ENCODE measurements around the gene UXT.

DNA sequence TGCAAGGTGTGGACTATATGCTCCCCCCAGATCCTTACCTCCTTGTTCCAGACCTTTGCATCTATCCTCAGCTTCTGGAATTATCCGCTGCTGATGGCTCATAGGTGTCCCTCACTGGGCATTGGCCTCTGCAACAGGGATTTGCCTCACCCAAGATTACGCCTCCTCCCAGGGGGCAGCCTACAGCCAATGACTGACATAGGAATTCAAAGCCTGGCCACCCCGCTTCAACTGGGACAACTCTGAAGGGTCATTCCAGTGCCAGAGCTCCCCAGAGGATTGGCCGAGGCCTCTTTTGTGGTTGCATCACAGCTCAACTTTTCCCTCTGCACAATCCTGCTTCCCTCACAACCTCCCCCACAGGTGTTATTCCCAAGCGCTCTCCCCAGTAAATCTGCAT lies 44.4 kb downstream of the UXT start:
- TF ChIP-seq POLR2A (IDR thresholded peaks at IDR 0.05; ENCODE audit: low read depth, low read length) (no peak), POLR2AphosphoS5 (IDR thresholded peaks at IDR 0.05; ENCODE audit: insufficient read depth, low read depth, low read length) (no peak), MYC (IDR thresholded peaks at IDR 0.05; ENCODE audit: low read depth, low read length) (no peak), JUN (IDR thresholded peaks at IDR 0.05; ENCODE audit: borderline replicate concordance, insufficient read depth, insufficient read length, low read depth) (no peak), EZH2 (IDR thresholded peaks at IDR 0.05; ENCODE audit: borderline replicate concordance, low read depth, low read length, severe bottlenecking) (no peak), FOS (IDR thresholded peaks at IDR 0.05; ENCODE audit: borderline replicate concordance, insufficient read depth, low read length) (no peak), GATA2 (IDR thresholded peaks at IDR 0.05; ENCODE audit: insufficient read depth, insufficient read length, low read depth, low read length) (no peak)
- TF ChIP-seq, protein P1, sequence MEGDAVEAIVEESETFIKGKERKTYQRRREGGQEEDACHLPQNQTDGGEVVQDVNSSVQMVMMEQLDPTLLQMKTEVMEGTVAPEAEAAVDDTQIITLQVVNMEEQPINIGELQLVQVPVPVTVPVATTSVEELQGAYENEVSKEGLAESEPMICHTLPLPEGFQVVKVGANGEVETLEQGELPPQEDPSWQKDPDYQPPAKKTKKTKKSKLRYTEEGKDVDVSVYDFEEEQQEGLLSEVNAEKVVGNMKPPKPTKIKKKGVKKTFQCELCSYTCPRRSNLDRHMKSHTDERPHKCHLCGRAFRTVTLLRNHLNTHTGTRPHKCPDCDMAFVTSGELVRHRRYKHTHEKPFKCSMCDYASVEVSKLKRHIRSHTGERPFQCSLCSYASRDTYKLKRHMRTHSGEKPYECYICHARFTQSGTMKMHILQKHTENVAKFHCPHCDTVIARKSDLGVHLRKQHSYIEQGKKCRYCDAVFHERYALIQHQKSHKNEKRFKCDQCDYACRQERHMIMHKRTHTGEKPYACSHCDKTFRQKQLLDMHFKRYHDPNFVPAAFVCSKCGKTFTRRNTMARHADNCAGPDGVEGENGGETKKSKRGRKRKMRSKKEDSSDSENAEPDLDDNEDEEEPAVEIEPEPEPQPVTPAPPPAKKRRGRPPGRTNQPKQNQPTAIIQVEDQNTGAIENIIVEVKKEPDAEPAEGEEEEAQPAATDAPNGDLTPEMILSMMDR (IDR thresholded peaks at IDR 0.05; ENCODE audit: extremely low read depth in 1 of 2, insufficient read depth in 1 of 2, low read depth in 1 of 2, low read length in 2 of 2): no peak
- TF ChIP-seq, protein P2, sequence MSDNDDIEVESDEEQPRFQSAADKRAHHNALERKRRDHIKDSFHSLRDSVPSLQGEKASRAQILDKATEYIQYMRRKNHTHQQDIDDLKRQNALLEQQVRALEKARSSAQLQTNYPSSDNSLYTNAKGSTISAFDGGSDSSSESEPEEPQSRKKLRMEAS (IDR thresholded peaks at IDR 0.05; ENCODE audit: insufficient read depth, insufficient read length): no peak

Data from endothelial cell of umbilical vein (primary cell).